Pulmonary artery endothelial cell (primary cell): Measurements from ENCODE around the gene IGSF8. TPM values are rescaled to one million over a fixed set of nuclear protein-coding genes. Genes with fewer than 3 reads are reported as not detected.

Experiments
- DNase-seq: peaks from one replicate; pipeline ENCODE4 v3.0.0-alpha.2; 2011; ENCODE audit warnings: low read depth, low spot score
- total RNA-seq: library from RNA; depleted of rRNA; stranded (reverse); fragments of >200 nt; gene quantifications from 2 replicates; pipeline ENCODE4 v1.2.3, GENCODE V29; 2014

IGSF8 gene
- total RNA-seq, 1 donor from 2014 or later: 9.6 TPM

GRCh38 chr1:160107512-160107911, 9.1 kb upstream of the IGSF8 start:
- DNase-seq: no peak

GRCh38 chr1:160105155-160105554, 6.7 kb upstream of the IGSF8 start:
- DNase-seq: no peak

- DNase-seq: no peak
These were observed 6.1 kb upstream of the IGSF8 start for GRCh38 chr1:160104486-160104885.

GRCh38 chr1:160103658-160104408, 5.4 kb upstream of the IGSF8 start:
- DNase-seq: no peak

GRCh38 chr1:160101717-160102522, 3.5 kb upstream of the IGSF8 start:
- DNase-seq: no peak

- DNase-seq: peak; percentile 26
These were observed 2.8 kb upstream of the IGSF8 start for GRCh38 chr1:160101037-160101716.

GRCh38 chr1:160099716-160100375, 1.4 kb upstream of the IGSF8 start:
- no peak for DNase-seq

- peak; percentile 67 for DNase-seq
These were observed 588 bp upstream of the IGSF8 start for GRCh38 chr1:160098852-160099561.

GRCh38 chr1:160097151-160097910, 1.1 kb downstream of the IGSF8 start:
- DNase-seq: no peak

GRCh38 chr1:160096274-160097116, 1.9 kb downstream of the IGSF8 start:
- no peak for DNase-seq

GRCh38 chr1:160095382-160096105, 2.9 kb downstream of the IGSF8 start:
- no peak for DNase-seq

GRCh38 chr1:160094806-160095205, 3.6 kb downstream of the IGSF8 start:
- DNase-seq: no peak

GRCh38 chr1:160094291-160094625, 4.2 kb downstream of the IGSF8 start:
- DNase-seq: no peak

GRCh38 chr1:160093624-160094290, 4.7 kb downstream of the IGSF8 start:
- DNase-seq: no peak

GRCh38 chr1:160093069-160093395, 5.4 kb downstream of the IGSF8 start:
- DNase-seq: no peak

- DNase-seq: no peak
These were observed 5.9 kb downstream of the IGSF8 start for GRCh38 chr1:160092366-160093068.

- DNase-seq: no peak
These were observed 6.7 kb downstream of the IGSF8 start for GRCh38 chr1:160091666-160092223.
